Measurements from ENCODE around the gene SMAD2.

- TF ChIP-seq ZBTB33 (IDR thresholded peaks at IDR 0.05) (no peak), CTCF (IDR thresholded peaks at IDR 0.05; ENCODE audit: low read depth, low read length, missing input control) (no peak), YY1 (IDR thresholded peaks at IDR 0.05) (no peak), JUND (IDR thresholded peaks at IDR 0.05) (no peak), HNF4A (conservative IDR thresholded peaks at IDR 0.05) (no peak)
Measured at GRCh38 chr18:47883771-47884413, 46.6 kb downstream of the SMAD2 start.

Data from liver (tissue), 3 donors.